CD4-positive, alpha-beta T cell treated with Interleukin-6 at 100 ng/mL for 8 hours (primary cell): ENCODE data around the gene AKAP8.

Experiments used
- DNase-seq: peaks from one replicate; pipeline ENCODE4 v3.0.0-alpha.2; 2020; ENCODE audit warnings: mixed read lengths, low spot score

The AKAP8 gene

GRCh38 chr19:15332311-15332996 is 47.1 kb downstream of the AKAP8 start, which contains the start of gene BRD4:
BRD4 (minus strand) TSS chr19:15332539; CDS start chr19:15273099, 59,440 bp downstream.
- DNase-seq, result peak; percentile 61

DNA sequence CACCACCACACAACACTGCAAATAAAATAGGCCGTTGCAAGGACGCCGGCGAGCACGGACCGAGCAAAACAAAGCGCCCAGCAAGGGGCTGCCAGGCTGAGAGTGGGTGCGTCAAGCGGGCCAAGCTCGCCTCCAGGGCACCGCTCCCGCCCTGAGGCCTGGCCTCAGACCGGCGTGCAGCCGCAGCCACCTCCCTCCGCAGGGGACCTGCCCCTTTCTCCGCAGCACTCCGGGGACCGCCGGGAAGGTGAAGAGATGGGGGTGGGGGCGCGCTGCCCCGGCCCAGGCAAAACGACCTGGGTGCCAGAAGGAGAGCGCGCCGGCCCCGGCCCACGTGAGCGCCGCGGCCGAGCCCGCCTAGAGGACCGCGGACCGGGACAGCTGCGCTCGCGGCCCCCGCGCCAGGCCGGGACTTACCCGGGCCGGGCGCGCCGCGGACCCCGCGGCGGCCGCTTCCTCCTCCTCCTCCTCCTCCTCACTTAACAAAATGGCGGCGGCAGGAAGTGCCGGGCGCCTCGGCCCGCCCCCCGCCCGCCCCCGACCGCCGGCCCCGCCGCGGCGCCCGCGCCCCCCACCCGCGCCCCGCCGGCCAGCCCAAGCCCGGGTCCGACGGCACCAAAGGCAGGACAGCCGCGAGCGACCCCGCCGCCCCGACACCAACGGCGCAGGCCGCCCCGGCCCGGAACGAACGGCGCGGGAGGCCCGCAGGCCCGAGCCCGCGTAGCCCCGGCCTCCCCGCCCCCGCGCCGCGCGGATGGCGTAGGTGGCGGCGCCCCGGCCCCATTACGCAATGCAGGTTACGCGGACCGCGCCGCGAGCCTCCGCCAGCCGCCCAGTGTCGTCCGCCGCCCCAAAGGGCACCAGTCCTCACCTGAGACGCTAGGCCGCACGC is 47.9 kb downstream of the AKAP8 start:
- DNase-seq, result peak; percentile 46

- no peak for DNase-seq
Measured at GRCh38 chr19:15330801-15331418, 48.7 kb downstream of the AKAP8 start.

GRCh38 chr19:15328312-15328711 is 51.3 kb downstream of the AKAP8 start:
- DNase-seq, result no peak

- no peak for DNase-seq
Measured at GRCh38 chr19:15324791-15325519, 54.6 kb downstream of the AKAP8 start.

DNA sequence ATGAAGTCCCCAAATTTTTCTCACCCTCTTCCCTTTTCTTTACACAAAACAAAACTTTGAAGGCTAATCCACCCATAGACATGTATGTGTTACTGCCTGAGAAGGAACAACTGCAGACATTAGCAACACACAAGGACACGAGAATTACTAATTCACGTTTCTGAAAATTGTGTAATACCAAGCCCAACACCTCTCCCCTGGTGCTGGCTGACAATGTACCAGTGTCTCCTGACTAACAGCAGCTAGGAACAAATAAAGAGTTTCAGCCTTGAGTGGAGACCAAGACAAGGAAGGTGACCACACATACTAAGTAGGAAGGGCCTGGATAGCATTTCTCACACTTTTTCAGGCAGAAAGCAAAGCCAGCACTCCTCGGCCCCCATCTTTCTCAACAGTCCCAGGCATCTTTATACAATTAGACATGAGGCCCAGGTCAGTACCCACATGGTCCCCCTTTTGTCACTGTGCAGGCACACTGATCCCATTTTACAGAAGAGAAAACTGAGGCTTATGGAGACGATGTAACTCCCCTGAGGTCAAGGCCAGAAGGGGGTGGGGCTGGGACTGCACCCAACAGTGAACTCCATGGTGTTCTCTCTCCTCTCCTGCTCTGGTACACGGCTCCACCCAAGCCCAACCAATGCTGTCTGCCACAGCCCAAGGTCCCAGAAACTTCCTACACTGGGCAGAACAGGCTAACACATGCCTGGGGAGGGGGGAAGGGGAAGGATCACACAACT is 55.9 kb downstream of the AKAP8 start:
- DNase-seq, result no peak

- no peak for DNase-seq
Measured at GRCh38 chr19:15321739-15322138, 57.8 kb downstream of the AKAP8 start.

- DNase-seq, result no peak
Measured at GRCh38 chr19:15320116-15320515, 59.5 kb downstream of the AKAP8 start.

DNA sequence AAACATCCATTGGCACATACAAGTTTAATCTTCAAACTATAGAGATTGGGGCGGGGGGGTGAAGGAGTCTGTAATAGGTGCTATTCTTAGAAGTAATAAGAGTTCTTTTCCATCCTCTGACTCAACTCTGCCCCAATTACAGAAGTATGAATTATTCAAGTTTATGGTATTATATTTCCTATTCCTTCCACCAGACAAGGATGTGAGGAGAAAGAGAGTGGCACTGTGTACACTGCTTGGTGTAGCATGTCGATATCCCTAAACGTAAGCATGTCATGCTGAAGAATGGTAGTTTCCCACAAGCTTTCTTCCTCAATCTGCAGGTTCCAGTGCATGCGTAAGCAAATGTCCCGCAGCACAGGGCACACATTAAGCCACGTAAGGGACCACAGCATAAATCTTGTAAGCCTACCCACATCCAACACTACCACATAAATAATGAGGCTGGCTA is 61.3 kb downstream of the AKAP8 start:
- no peak for DNase-seq

DNA sequence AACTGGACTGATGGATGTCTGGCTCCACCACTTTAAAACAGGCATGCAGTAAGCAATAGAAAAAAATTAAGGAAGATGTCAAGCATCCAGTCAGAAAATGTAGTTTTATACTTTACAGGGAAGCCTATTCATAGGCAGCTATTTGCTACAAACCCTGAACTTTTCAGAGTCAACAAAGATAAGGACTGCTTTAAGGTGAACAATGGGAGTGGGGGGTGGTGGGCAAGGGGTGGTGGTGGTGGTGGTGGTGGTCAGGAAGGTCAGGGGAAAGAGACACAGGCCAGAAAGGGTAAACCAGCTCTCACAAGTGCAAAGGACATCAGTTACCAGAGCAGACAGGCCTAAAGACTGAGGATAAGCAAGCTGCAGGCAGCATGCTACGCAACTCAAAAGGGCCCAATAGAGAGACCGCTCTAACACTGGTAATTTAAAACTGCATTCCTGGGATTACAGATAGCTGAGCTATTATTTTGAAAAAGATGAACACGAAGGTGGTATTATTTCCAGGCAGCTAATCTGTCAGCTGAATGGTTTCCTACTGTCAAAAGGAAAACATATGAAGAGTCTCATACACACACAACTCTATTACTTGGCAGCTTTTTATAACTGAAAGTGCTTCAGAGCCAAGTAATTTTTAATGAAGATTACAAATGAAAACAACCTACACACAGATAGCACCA is 62.1 kb downstream of the AKAP8 start:
- DNase-seq, result no peak

GRCh38 chr19:15316498-15316897 is 63.1 kb downstream of the AKAP8 start:
- DNase-seq, result no peak

DNA sequence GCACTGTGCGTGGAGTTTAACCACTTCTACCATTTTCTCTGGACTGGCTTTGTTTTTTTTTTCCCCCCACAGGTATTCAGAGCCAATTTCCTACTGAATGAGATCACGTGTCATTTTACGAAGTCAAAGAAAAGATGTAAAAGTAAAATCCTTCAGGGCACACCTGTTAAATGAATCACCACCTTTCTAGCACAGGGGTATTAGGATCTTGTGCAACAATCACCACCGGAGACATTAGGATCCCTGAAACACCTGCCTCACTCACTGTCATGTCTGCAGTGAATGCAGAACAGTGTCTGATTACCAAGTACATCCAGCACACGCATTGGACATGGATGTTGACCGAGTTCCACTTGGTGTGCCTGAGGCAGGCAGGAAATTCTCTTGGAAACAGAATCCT is 64.5 kb downstream of the AKAP8 start:
- DNase-seq, result no peak

DNA sequence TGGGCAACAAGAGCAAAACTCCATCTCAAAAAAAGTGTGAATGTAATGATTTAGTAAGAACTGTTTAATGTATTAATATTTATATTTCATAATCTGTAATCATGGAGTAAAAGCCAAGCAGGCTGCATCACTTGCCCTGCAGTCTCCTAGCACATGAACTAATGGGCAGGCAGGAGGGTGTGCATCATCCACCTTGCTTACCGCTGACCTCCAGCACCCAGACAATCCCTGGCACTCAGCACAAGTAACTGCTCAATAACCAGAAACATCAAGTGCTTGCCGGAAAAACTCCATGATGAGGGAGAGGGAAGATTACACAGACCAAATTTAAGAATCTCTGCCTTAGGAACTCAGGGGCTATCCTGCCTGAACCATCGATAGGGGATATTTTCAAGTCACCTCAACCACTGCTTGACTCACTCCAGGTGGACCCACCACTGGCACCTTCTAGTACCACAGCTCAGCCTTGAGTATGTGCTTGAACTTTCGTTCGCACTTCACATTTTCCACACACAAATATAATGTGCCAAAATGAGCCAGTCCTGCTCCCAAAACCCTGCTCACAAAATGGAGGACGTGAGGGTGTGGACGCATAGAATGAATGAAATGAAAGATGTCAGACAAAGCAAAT is 65.8 kb downstream of the AKAP8 start:
- no peak for DNase-seq

GRCh38 chr19:15307169-15307568 is 72.4 kb downstream of the AKAP8 start:
- DNase-seq, result no peak

- DNase-seq, result no peak
Measured at GRCh38 chr19:15305582-15306334, 73.8 kb downstream of the AKAP8 start.

- no peak for DNase-seq
Measured at GRCh38 chr19:15304140-15304705, 75.4 kb downstream of the AKAP8 start.
